Occipital lobe (tissue), 2 donors: ENCODE results near the gene EXOC6B. TPM values are rescaled to one million over a fixed set of nuclear protein-coding genes. Genes with fewer than 3 reads are reported as not detected.

Source experiments
- DNase-seq: peaks from one replicate; lab custom pipeline; 2025; lab: John Stamatoyannopoulos, UW
- total RNA-seq: library from RNA; depleted of rRNA; stranded (reverse); fragments of >200 nt; gene quantifications from one replicate; pipeline ENCODE4 v1.2.3, GENCODE V29; 2014

Gene EXOC6B
- total RNA-seq, 1 donor from 2014 or later, result 190 TPM

GRCh38 chr2:72793798-72794440 lies 31.9 kb downstream of the EXOC6B start:
- DNase-seq, result no peak

GRCh38 chr2:72789241-72789640 lies 36.6 kb downstream of the EXOC6B start:
- no peak for DNase-seq

GRCh38 chr2:72788756-72789155 lies 37.1 kb downstream of the EXOC6B start:
- no peak for DNase-seq

- no peak for DNase-seq
Observed at GRCh38 chr2:72785517-72785916, 40.3 kb downstream of the EXOC6B start.

GRCh38 chr2:72782520-72782919 lies 43.3 kb downstream of the EXOC6B start:
- no peak for DNase-seq

GRCh38 chr2:72781480-72781879 lies 44.4 kb downstream of the EXOC6B start:
- DNase-seq, result no peak

GRCh38 chr2:72780477-72780876 lies 45.4 kb downstream of the EXOC6B start:
- DNase-seq, result no peak

GRCh38 chr2:72779495-72779894 lies 46.3 kb downstream of the EXOC6B start:
- no peak for DNase-seq

- no peak for DNase-seq
Observed at GRCh38 chr2:72778410-72778809, 47.4 kb downstream of the EXOC6B start.

- DNase-seq, result no peak
Observed at GRCh38 chr2:72770879-72771461, 54.9 kb downstream of the EXOC6B start.

GRCh38 chr2:72765997-72766609 lies 59.7 kb downstream of the EXOC6B start:
- no peak for DNase-seq

GRCh38 chr2:72762276-72762675 lies 63.6 kb downstream of the EXOC6B start:
- no peak for DNase-seq

GRCh38 chr2:72759755-72760154 lies 66.1 kb downstream of the EXOC6B start:
- DNase-seq, result no peak

- DNase-seq, result no peak
Observed at GRCh38 chr2:72757177-72757775, 68.6 kb downstream of the EXOC6B start.

GRCh38 chr2:72755647-72756423 lies 70.0 kb downstream of the EXOC6B start:
- no peak for DNase-seq

- no peak for DNase-seq
Observed at GRCh38 chr2:72754628-72755320, 71.1 kb downstream of the EXOC6B start.

GRCh38 chr2:72750977-72751639 lies 74.7 kb downstream of the EXOC6B start:
- DNase-seq, result no peak

- DNase-seq, result no peak
Observed at GRCh38 chr2:72750466-72750865, 75.4 kb downstream of the EXOC6B start.

- DNase-seq, result no peak
Observed at GRCh38 chr2:72747344-72747743, 78.5 kb downstream of the EXOC6B start.

GRCh38 chr2:72745679-72746368 lies 80.0 kb downstream of the EXOC6B start:
- no peak for DNase-seq
